GM23338 (cell line): Measurements from ENCODE around the gene LYRM9. TPM values are rescaled to one million over a fixed set of nuclear protein-coding genes. Genes with fewer than 3 reads are reported as not detected.

ENCODE experiments used
- ATAC-seq: fragments of 200-7000 bp; cut with Tn5 transposase; 3 replicates; pipeline ENCODE4 v1.9.1; 2020
- DNase-seq: peaks from one replicate; pipeline ENCODE4 v3.0.0-alpha.2; 2015; ENCODE audit warnings: low spot score
- H2AFZ ChIP-seq: fragments of 200-600 bp; sonication (generic); 2 replicates; pipeline ENCODE4 v1.8.0; 2016; ENCODE audit warnings: antibody characterized with exemption, mild to moderate bottlenecking, moderate library complexity
- H3F3A ChIP-seq: fragments of 200-600 bp; sonication (generic); replicated peaks from 2 replicates; pipeline ENCODE4 v1.8.0; 2017; ENCODE audit warnings: antibody characterized with exemption, mixed run types, low read depth
- H3K27ac ChIP-seq: fragments of 200-600 bp; sonication (generic); 2 replicates; pipeline ENCODE4 v1.6.1; 2016; ENCODE audit warnings: low read depth
- H3K27me3 ChIP-seq: fragments of 200-600 bp; sonication (generic); 2 replicates; pipeline ENCODE4 v1.8.0; 2016; ENCODE audit warnings: mild to moderate bottlenecking, mixed run types, moderate library complexity; ENCODE audit not compliant: insufficient read depth
- H3K36me3 ChIP-seq: fragments of 200-600 bp; sonication (generic); 2 replicates; pipeline ENCODE4 v1.8.0; 2016; ENCODE audit warnings: mild to moderate bottlenecking; ENCODE audit not compliant: insufficient read depth
- H3K4me1 ChIP-seq: fragments of 200-600 bp; sonication (generic); 2 replicates; pipeline ENCODE4 v1.8.0; 2016; ENCODE audit warnings: mild to moderate bottlenecking, moderate library complexity; ENCODE audit not compliant: insufficient read depth
- H3K4me2 ChIP-seq: fragments of 200-600 bp; sonication (generic); 2 replicates; pipeline ENCODE4 v1.7.1; 2017; ENCODE audit warnings: mixed run types
- H3K4me3 ChIP-seq: fragments of 200-600 bp; sonication (generic); 2 replicates; pipeline ENCODE4 v1.6.1; 2016; ENCODE audit warnings: mixed run types
- H3K79me2 ChIP-seq: fragments of 200-600 bp; sonication (generic); replicated peaks from 2 replicates; pipeline ENCODE4 v1.8.0; 2017; ENCODE audit warnings: mild to moderate bottlenecking; ENCODE audit not compliant: insufficient read depth
- H3K9me2 ChIP-seq: fragments of 200-600 bp; sonication (generic); 2 replicates; pipeline ENCODE4 v1.8.0; 2017; ENCODE audit not compliant: insufficient read depth
- H4K20me1 ChIP-seq: fragments of 200-600 bp; sonication (generic); replicated peaks from 2 replicates; pipeline ENCODE4 v1.8.0; 2017; ENCODE audit warnings: mild to moderate bottlenecking; ENCODE audit not compliant: insufficient read depth
- H3K27ac Mint-ChIP-seq: 2 replicates; pipeline ENCODE4 v1.8.0; 2020; ENCODE audit warnings: inconsistent platforms, mild to moderate bottlenecking, moderate library complexity, mixed read lengths
- H3K27me3 Mint-ChIP-seq: 3 replicates; pipeline ENCODE4 v1.8.0; 2022; ENCODE audit warnings: low read depth, mild to moderate bottlenecking, moderate library complexity, mixed read lengths, inconsistent platforms; ENCODE audit not compliant: insufficient read depth, poor library complexity
- H3K36me3 Mint-ChIP-seq: 3 replicates; pipeline ENCODE4 v1.8.0; 2021; ENCODE audit warnings: low read depth, mild to moderate bottlenecking, inconsistent platforms, moderate library complexity, mixed read lengths
- H3K4me1 Mint-ChIP-seq: 3 replicates; pipeline ENCODE4 v1.8.0; 2020; ENCODE audit warnings: mild to moderate bottlenecking, inconsistent platforms, mixed read lengths
- H3K4me3 Mint-ChIP-seq: 3 replicates; pipeline ENCODE4 v1.8.0; 2021; ENCODE audit warnings: moderate library complexity, mild to moderate bottlenecking, inconsistent platforms, mixed read lengths
- H3K9me3 Mint-ChIP-seq: 3 replicates; pipeline ENCODE4 v1.8.0; 2020; ENCODE audit warnings: moderate library complexity, mild to moderate bottlenecking, inconsistent platforms, mixed read lengths
- CREB1 ChIP-seq: fragments of 250-450 bp; sonication (Bioruptor Pico); IDR thresholded peaks from 2 replicates; pipeline ENCODE4 v1.5.0; 2020; ENCODE audit warnings: low read depth, mild to moderate bottlenecking, moderate library complexity
- EZH2 ChIP-seq: fragments of 200-600 bp; sonication (generic); IDR thresholded peaks from one replicate; pipeline ENCODE4 v1.8.0; 2017; ENCODE audit warnings: antibody characterized with exemption, mild to moderate bottlenecking, low read depth; ENCODE audit not compliant: unreplicated experiment
- EZH2phosphoT487 ChIP-seq: fragments of 200-600 bp; sonication (generic); IDR thresholded peaks from one replicate; pipeline ENCODE4 v1.8.1; 2018; ENCODE audit warnings: antibody characterized with exemption; ENCODE audit not compliant: unreplicated experiment
- JUNB ChIP-seq: IDR thresholded peaks from one replicate; pipeline ENCODE4 v1.6.1; 2016; ENCODE audit warnings: antibody characterized with exemption; ENCODE audit not compliant: unreplicated experiment
- NANOG ChIP-seq: IDR thresholded peaks from 2 replicates; pipeline ENCODE4 v1.6.1; 2016; ENCODE audit warnings: antibody characterized with exemption, borderline replicate concordance
- POLR2AphosphoS5 ChIP-seq: IDR thresholded peaks from 2 replicates; pipeline ENCODE4 v1.6.1; 2016; ENCODE audit warnings: antibody characterized with exemption, low read depth
- STAT1 ChIP-seq: IDR thresholded peaks from one replicate; pipeline ENCODE4 v1.6.1; 2016; ENCODE audit warnings: antibody characterized with exemption; ENCODE audit not compliant: unreplicated experiment
- ZNF114 ChIP-seq: fragments of 250-450 bp; sonication (Bioruptor Pico); IDR thresholded peaks from 2 replicates; pipeline ENCODE4 v1.5.0; 2020; ENCODE audit warnings: mild to moderate bottlenecking, moderate library complexity
- ZNF331 ChIP-seq: fragments of 250-450 bp; sonication (Bioruptor Pico); IDR thresholded peaks from 2 replicates; pipeline ENCODE4 v1.5.0; 2020; ENCODE audit warnings: low read depth, mild to moderate bottlenecking, moderate library complexity
- polyA plus RNA-seq: library from polyadenylated mRNA; unstranded; fragments of >200 nt; fragmentation: Nextera tagmentation; extraction: Ambion mirVana; gene quantifications from 2 replicates; pipeline ENCODE4 v1.2.1, GENCODE V29; 2016
- total RNA-seq: library from RNA; depleted of rRNA; stranded (reverse); fragments of >200 nt; shearing (Covaris generic); gene quantifications from 2 replicates; pipeline ENCODE4 v1.2.3, GENCODE V29; 2014
- TF ChIP-seq, protein P1 (sequence below): IDR thresholded peaks from 2 replicates; pipeline ENCODE4 v1.6.1; 2016; ENCODE audit warnings: antibody characterized with exemption
- TF ChIP-seq, protein P2 (sequence below): IDR thresholded peaks from one replicate; pipeline ENCODE4 v1.6.1; 2018; ENCODE audit warnings: antibody characterized with exemption; ENCODE audit not compliant: unreplicated experiment
- TF ChIP-seq, protein P3 (sequence below), 2 experiments: fragments of 200-600 bp in 1 of 2; sonication (generic) in 1 of 2; conservative IDR thresholded peaks; 2 replicates each; pipeline versions ENCODE4 v1.5.1 to v1.6.1; 2016 to 2017; ENCODE audit warnings: antibody characterized with exemption in 2 of 2, low read depth in 2 of 2, mild to moderate bottlenecking in 2 of 2, moderate library complexity in 1 of 2

Gene LYRM9
- total and polyA plus RNA-seq, 2 experiments from 2014 or later = 4.7 to 6.2 TPM

DNA sequence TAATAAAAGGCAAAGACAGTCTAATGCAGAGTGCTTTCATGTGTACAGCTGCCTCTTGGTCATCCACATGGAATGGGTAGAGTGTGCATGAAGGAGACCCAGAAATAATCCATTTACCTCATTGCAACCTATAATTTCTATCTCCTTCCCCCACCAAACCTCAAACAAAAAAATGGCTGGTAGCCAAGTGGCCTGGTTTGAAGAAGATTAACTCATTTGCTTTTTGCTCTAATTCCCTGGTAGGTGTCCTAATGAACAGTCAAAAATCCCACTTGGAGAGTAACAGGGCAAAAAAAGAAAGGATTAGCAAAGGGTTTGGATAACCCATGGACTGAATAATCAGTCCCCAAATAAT, 13.0 kb upstream of the LYRM9 start (continued):
- TF ChIP-seq, protein P1, sequence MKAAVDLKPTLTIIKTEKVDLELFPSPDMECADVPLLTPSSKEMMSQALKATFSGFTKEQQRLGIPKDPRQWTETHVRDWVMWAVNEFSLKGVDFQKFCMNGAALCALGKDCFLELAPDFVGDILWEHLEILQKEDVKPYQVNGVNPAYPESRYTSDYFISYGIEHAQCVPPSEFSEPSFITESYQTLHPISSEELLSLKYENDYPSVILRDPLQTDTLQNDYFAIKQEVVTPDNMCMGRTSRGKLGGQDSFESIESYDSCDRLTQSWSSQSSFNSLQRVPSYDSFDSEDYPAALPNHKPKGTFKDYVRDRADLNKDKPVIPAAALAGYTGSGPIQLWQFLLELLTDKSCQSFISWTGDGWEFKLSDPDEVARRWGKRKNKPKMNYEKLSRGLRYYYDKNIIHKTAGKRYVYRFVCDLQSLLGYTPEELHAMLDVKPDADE = no peak
- no peak for TF ChIP-seq CREB1 (CRISPR knock-in tag)

DNA sequence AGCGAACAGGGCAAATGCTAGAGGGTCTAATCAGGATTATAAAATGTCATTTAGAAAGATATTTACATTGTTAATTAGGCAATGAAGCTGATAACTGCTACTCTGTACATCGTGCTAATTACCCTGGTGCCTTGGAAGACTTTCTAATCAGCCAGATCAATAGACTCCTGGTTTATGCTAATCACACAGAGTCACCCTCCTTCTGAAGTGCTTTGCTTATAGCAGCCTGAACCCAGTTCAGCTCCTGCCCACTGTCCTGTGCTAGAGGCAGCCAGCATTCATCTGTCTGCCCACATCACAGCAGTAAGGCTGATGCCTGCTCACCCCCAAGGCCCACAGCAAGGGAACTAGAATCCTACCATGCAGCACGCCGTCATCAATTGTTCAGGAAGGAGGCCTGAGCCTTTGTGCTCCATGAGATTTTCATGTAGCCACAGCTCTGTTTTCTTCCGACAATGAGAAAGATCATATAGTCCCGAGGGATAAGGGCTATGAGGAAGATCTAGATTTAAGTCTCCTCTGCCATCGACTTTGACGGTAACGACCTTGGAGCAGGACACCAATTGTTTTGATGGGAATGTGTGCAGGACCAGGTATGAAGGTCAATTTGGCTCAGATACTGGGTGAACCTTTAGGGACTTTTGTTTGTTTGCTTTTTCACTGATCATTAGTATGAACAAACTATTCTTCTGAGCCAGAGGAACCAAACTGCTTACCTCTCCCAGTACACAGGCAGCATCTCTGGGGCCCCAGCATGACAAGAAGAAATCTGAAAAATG, 12.5 kb upstream of the LYRM9 start:
- Histone ChIP-seq H2AFZ (peak overlapping the region; percentile 63; the same call in 1 of the 2 replicates), H3K36me3 (no peaks in the 10 kb centered on the region; the same call in 1 of the 2 replicates), H3K27ac (no peak overlapping the region), H3F3A (0 out of 2 replicates have a peak, but pooled peaks cover 4% of the 10 kb centered on the region), H3K27me3 (peaks cover 11% of the 10 kb centered on the region; the same call in 1 of the 2 replicates), H4K20me1 (no peaks in the 10 kb centered on the region), H3K4me3 (no peak overlapping the region), H3K9me2 (0 out of 2 replicates have a peak, but pooled peaks cover 3% of the 10 kb centered on the region), H3K4me2 (no peak overlapping the region), H3K4me1 (peaks cover 13% of the 10 kb centered on the region; the same call in 1 of the 2 replicates), H3K79me2 (no peaks in the 10 kb centered on the region)
- H3K27me3 Mint-ChIP-seq = peaks cover 1% of the 10 kb centered on the region
- H3K4me1 Mint-ChIP-seq = peaks cover 26% of the 10 kb centered on the region
- H3K36me3 Mint-ChIP-seq = no peaks in the 10 kb centered on the region
- no peaks in the 10 kb centered on the region for H3K9me3 Mint-ChIP-seq
- ATAC-seq (peak; percentile 56), DNase-seq (no peak)
- no peak overlapping the region for H3K4me3 Mint-ChIP-seq
- H3K27ac Mint-ChIP-seq = no peak overlapping the region
- TF ChIP-seq ZNF331 = no peak
- no peak for TF ChIP-seq ZNF114 (CRISPR knock-in tag)
- TF ChIP-seq, protein P2, sequence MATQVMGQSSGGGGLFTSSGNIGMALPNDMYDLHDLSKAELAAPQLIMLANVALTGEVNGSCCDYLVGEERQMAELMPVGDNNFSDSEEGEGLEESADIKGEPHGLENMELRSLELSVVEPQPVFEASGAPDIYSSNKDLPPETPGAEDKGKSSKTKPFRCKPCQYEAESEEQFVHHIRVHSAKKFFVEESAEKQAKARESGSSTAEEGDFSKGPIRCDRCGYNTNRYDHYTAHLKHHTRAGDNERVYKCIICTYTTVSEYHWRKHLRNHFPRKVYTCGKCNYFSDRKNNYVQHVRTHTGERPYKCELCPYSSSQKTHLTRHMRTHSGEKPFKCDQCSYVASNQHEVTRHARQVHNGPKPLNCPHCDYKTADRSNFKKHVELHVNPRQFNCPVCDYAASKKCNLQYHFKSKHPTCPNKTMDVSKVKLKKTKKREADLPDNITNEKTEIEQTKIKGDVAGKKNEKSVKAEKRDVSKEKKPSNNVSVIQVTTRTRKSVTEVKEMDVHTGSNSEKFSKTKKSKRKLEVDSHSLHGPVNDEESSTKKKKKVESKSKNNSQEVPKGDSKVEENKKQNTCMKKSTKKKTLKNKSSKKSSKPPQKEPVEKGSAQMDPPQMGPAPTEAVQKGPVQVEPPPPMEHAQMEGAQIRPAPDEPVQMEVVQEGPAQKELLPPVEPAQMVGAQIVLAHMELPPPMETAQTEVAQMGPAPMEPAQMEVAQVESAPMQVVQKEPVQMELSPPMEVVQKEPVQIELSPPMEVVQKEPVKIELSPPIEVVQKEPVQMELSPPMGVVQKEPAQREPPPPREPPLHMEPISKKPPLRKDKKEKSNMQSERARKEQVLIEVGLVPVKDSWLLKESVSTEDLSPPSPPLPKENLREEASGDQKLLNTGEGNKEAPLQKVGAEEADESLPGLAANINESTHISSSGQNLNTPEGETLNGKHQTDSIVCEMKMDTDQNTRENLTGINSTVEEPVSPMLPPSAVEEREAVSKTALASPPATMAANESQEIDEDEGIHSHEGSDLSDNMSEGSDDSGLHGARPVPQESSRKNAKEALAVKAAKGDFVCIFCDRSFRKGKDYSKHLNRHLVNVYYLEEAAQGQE = no peak
- no peak for TF ChIP-seq EZH2
- no peak for TF ChIP-seq STAT1
- no peak for TF ChIP-seq JUNB
- TF ChIP-seq, protein P1 = no peak
- TF ChIP-seq POLR2AphosphoS5 = no peak
- no peak for TF ChIP-seq CREB1 (CRISPR knock-in tag)
- no peak for TF ChIP-seq NANOG
- TF ChIP-seq, protein P3, sequence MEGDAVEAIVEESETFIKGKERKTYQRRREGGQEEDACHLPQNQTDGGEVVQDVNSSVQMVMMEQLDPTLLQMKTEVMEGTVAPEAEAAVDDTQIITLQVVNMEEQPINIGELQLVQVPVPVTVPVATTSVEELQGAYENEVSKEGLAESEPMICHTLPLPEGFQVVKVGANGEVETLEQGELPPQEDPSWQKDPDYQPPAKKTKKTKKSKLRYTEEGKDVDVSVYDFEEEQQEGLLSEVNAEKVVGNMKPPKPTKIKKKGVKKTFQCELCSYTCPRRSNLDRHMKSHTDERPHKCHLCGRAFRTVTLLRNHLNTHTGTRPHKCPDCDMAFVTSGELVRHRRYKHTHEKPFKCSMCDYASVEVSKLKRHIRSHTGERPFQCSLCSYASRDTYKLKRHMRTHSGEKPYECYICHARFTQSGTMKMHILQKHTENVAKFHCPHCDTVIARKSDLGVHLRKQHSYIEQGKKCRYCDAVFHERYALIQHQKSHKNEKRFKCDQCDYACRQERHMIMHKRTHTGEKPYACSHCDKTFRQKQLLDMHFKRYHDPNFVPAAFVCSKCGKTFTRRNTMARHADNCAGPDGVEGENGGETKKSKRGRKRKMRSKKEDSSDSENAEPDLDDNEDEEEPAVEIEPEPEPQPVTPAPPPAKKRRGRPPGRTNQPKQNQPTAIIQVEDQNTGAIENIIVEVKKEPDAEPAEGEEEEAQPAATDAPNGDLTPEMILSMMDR (conservative IDR thresholded peaks at IDR 0.05; ENCODE audit: low read depth in 2 of 2) = no peak
- TF ChIP-seq EZH2phosphoT487 = no peak
